GM18508 (cell line): ENCODE results near the gene EPHA5.

ENCODE experiments used
- ATAC-seq: cut with Tn5 transposase; IDR thresholded peaks from one replicate; pipeline ENCODE4 v1.9.1; 2021; ENCODE audit warnings: moderate number of reproducible peaks; ENCODE audit not compliant: insufficient read depth, unreplicated experiment

The EPHA5 gene

DNA sequence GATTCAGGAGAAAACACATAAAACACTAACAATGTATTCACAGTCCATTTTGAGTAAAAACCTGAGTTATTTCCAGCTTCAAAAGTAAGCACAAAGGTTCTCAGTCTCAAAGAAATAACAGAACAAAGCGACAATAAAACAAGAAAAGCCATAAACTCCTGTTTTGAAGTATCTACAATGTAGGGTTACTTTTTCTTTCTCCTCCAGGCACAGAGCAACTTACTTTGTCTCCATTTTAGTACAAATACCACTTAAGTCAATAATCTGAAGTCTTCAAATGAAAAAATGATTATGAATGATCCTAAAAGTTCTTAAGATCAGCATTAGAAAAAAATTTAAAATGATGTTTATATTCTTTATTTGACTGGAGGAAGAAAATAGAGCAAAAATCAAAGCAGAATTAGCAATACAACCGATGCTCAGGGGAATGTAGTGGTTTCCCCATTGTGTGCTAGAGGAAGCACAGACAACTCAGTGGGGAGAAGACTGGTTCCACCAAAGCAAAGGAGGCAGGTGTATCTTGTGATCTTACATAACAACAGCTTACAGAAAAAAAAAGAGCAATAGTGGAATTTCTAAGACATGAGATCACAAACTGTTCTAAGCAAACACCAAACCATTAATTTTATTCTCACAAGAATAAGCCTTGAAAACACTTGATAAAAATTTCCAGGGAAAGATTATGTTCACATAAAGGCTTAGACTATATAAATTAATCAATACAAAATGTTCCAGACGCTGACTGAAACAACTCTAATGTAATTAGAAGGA lies 35.1 kb downstream of the EPHA5 start:
- ATAC-seq: no peak

DNA sequence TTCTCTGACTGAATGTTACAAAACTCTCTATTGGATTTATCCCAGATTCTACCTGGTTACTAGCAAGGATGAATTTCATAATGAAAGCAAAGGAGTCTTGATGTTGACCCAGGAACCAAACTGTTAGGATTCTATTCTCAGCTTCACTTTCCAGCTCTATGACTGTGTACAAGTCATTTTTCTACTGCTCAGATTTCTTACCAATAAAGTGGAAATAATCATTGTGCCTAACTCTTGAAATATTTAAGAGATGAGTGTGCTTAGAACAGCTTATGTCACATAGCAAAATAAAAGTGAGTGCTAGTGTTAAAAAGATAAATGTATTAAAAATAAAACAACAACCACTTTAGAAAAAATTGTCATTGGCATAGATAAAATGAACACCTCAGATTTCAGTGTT lies 45.6 kb downstream of the EPHA5 start:
- no peak for ATAC-seq

DNA sequence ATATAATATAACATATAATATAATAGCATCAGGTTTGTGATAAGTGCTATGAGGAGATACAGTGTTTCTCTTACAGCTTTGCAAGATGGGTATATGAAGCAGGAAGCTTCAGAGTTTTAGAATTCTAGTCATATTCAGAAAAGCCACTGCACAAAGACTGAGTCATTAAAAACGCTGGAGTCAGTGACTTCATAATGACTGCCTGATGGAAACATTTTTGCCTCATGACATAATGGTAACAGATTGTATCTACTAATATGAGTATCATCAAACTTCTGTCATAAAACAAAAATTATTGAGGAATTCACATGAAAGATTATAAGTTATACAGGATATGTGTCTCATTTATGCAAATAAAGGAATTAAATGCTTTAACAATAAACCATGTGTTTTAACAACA lies 46.8 kb downstream of the EPHA5 start:
- no peak for ATAC-seq

DNA sequence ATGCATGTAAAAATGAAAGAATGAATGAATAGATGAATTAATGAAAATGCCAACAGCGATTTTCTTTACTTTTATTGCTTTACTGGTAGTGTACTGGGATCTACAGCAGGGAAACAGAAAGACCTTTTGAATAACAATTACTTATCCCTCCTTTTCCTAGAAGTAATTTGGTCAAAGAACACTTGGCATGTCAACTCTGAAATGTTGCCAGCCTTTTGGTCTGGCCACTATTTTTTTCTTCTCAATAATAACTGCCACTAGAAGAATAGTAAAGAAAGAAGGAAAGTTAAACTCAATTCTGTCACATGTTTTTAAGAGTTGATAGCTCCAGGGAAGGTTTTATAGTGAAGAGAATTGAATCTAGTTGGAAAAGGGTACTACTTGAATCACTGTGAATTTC lies 52.9 kb downstream of the EPHA5 start:
- no peak for ATAC-seq

DNA sequence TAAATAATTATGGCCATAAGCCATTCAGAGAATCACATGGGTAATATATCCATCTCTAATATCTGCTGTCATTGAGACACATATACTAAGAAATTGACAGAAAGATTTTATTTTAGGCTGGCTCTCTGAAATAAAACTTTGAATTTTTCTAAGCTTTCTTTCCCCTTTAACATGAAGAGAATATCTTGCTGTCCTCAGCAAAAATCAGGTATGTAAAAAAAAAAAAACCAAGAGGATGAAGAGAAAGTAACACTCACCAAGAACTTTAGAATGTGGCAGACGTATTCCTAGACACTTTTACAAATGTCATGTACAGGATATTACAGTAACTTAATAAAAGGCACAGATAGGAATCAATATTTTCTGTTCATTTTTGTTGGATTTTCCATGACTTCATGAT lies 65.8 kb downstream of the EPHA5 start:
- no peak for ATAC-seq

DNA sequence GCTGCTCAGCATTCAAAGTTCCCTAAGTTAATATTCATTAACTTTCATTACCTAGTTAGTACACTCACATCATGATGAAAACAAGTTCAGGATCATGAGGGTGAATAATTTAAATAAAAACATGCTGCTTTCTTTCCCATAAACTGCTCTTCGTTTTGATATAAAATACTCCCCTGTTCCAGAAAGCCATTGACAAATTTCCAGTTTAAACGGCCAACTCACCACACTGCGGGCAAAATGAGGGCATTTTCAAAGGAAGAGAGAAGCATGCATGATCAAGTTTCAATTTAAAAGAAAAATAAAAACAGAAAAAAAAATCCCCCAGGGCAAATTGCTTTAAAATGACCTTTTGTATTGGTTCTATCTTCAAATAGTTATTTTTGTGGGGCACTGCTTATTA lies 69.6 kb downstream of the EPHA5 start:
- ATAC-seq: no peak

DNA sequence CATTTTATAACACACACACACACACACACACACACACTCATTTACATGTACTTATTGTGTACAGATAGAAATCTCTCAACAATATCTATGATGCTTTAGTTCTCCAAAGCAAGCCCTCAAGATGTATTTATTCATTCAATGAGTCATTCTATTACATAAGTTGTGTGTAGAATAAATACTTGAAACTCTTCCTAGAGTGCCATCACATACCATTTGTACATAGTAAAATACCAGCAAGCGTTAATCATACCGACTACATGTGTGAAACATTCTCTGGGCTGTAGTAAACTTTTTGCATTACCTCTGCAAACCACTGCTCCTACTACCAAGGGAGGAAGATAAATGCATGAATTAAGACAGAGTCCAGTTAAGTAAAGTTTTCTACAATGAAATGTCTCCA lies 70.9 kb downstream of the EPHA5 start:
- no peak for ATAC-seq

DNA sequence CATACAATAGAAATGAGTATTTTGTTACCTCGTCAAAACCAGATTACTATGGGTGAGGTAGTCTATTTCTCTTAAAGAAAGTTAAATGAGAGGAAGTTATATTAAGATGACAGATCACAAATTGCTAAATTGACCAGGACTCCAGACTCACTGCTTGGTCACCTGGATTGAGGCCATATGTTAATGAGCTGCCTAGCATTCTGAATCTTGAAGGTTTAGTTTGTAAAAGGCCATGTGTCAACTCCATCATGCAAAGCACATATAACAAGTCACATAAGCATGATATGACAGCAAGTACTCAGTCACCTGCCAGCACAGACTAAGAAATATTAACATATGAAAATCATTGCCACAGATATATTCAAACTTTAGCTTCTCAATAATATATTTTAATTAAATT lies 72.6 kb downstream of the EPHA5 start:
- ATAC-seq: no peak

DNA sequence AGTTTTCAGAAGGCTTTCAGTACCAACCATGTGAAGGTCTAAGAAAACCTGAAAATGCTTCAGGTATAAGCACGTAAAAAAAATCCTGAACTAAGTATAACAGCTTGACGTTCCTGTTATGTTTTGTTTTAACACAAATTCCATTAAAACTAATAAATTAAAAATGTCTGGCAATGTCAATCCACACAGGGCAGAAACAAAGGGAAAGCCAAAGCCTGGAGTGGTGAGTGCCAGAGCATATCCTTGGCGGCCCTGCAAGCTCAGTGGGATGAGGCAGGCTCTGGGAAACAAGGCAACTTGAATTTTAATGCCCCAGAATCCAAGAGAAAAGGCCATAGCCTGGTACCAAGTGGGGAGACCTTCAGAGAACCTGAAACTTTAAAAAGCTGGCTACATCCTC lies 78.2 kb downstream of the EPHA5 start:
- ATAC-seq: no peak

DNA sequence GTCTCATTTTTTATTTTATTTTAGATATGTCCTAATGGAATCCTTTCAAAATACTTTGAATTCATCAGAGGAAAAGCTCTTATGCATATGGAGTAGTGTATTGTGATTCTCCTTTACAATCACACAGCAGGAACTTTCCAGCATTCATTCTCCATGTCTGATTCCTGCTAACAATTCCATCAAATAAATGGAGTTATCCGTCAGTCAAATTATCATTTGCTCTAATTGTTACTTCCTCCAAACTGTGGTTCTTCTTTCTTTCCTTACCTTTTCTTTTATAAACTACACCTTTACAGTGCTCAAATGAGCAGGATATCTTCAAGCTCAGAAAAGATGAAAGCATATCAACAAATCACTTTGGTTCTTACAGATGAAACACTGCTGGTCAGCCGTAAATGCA lies 80.4 kb downstream of the EPHA5 start:
- ATAC-seq: no peak

DNA sequence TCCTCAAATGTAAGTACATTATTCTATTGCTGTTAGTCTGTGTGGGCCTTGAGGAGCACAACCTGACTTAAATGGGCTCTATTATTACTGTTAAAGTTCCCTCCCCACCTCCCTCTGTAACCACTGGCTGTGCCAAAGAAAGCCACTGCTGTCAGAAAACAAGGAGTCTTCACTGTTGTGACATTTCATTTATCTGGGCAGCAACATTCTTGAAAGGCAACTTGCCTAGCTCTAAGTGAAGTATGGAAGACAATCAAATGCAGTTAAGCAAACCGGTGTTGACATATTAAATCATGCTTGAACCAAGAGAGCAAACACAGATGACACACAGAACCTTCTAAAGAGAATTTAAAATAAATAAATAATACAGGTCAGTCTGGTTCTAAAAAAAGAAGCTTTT lies 81.0 kb downstream of the EPHA5 start:
- ATAC-seq: no peak

DNA sequence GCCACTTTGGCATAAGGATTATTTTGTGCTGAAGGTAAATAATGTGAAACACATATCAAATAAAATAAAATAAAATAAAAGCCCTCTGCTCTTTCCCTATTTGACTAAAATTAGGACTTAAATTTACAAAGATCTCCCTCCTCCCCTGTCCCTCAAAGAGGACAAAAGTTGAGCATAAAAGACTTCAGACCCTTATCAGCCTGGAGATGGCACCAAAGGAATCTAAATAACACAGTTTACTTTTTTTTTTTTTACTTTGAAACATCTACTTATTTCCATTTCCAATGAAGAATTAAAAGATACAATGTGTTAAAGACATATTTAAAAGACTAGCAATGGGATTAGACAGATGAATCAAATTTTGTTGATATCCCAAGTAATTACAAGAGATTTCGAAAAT lies 89.7 kb downstream of the EPHA5 start:
- ATAC-seq: no peak

DNA sequence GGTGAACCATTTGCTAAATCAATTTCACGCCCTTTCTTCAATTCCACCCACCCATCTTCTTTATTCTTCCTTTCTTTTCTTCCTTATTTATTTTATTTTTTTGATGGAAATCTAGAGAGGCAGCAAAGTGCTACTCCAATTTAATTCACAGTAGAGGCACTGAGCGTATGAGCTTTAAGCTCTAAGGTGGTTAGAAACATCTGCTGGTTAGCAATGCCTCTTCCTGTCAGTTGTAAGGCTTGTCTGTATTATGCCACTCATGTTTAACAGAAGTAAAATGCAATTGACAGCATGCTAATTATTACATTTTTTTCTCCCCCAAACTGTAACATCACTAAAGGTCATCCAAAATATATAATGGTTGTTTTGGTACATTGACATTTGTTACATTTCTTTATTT lies 103.8 kb downstream of the EPHA5 start:
- no peak for ATAC-seq

DNA sequence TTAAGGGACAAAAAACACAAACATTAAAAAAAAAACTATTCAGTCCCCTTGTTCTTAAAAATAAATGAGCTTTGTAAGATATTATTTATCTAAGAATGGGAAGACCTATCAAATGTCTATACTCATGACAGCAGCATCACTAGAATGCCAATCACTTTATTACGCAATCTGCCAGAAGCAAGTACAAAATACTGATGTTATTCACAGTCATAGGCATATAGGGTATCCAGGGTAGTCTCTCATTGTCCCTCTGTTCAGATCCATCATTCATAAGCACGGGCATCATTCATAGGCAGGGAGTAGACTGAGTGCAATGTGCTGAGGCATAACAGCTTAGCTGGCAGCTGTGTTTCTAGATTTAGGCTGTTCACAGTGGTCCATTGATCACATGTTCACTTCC lies 109.1 kb downstream of the EPHA5 start:
- ATAC-seq: no peak

DNA sequence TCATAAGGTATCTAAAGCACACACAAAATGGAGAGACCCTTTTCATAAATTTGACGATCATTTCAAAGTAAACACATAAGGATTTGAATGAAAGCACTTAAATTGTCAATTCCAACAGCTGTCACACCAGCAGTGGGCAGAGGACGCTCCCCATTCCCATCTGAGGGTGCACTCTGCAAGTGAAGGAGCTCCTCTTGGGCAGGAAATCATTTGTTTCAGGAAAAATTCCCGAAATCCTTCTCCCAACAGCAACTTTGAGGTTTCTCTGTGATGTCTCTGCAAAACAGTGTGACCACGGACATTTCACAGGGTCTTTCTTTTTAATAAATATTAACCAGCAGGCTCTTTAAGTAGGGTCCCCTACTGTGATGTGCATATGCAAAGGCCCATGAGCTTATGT lies 111.0 kb downstream of the EPHA5 start:
- no peak for ATAC-seq

DNA sequence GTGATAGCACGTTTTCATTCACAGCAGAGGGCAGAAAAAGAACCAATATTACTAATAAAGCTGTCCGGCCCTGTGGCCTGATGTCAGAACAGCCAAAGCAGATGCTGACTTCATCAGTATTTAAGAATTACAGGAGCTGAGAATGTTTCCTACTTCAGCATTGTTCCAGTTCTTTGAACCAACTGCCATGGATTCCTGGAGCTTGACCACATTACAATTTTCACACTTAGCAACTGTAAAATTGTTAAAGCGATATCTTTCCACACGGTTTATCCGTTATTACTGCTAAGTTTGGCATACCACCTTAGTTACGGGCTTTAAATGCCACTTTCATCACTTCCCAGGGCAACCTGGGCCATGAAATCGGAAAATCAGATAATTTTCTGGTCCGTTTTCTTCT lies 118.2 kb downstream of the EPHA5 start:
- no peak for ATAC-seq

DNA sequence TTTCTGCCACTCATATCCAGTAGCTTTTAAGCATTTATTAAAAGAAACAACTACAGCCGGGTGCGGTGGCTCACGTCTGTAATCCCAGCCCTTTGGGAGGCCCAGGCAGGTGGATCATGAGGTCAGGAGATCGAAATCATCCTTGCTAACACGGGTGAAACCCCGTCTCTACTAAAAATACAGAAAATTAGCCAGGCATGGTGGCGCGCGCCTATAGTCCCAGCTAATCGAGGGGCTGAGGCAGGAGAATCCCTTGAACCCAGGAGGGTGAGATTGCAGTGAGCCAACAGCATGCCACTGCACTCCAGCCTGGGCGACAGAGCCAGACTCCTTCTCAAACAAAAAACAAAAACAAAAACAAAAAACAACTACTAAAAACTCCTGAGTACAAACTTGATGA lies 119.8 kb downstream of the EPHA5 start:
- ATAC-seq: no peak

DNA sequence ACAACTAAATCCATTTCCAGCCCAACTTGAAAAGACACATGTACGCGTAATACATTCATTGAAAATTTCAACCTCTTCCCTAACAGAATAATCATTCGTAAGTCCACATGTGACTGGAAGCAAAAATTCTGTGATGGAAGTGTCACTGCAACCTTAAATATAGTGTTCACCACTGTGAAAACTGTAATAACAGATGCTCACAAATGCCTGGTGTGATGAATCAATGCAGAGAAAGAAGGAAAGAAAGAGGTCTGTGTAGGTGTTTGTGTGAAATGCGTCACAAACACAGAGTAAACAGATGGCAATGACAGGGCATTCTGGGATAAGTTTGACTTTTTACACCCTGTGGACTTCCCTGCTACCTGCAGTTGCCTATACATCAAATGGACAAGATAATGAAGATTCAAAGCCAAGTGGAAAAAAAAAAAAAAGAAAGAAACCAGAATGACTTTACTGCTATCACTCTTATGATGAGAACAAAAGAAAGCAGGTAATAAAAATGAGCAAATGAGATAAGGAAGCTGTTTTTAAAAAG lies 123.3 kb downstream of the EPHA5 start:
- no peak for ATAC-seq

DNA sequence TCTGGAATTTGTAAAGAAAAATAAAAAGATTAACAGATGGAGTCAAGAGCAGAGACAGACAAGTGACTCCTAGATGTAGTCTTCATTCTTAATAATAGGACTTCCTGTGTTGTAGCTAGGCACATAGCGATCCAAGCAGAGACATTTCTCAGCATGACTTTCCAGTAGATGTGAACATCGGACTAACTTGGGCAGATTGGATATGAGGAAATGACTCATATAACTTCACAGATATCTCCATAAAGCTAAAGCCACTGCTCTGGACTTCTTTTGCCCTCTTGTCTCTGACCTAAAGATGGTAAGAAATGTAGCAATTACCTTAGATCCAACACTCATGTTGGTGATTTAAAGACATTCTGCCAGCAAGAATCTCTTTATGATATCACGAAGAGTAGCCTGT lies 131.7 kb downstream of the EPHA5 start:
- no peak for ATAC-seq

DNA sequence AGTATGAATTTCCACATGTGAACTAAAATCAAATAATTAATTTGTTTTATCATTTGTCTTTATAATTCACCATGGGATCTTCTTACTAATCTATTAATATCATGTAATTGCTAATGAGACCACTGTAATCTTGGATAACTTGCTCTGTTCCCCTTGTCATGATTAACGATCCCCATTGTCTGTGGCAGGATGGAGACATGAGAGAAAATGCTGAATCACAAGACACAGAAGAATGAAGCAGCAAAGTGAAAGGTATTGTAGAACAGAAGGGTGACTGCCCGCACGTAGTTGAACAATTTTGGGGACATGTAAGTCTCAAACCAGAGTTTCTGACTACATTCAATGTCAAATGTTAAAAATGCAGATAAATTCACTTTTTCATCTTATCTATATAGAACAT lies 135.2 kb downstream of the EPHA5 start:
- ATAC-seq: no peak

DNA sequence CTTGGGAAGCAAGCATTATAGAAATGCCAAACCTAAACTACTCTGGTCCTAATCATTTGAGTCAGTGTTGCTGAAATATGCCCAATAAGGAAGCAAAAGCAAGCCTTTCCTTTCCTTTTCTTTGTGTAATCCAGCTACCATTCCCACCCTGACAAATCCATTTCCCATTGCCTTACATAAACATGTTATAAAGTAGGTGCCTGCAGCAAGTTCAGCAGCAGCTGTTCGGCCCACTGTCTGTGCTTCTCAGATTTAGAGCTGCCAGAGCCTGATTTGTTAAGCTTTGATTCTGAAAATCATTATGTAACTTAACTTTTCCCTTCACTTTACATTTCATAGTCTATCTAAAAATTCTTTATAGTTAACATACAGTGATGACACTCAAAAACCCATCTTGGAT lies 148.6 kb downstream of the EPHA5 start:
- ATAC-seq: no peak

DNA sequence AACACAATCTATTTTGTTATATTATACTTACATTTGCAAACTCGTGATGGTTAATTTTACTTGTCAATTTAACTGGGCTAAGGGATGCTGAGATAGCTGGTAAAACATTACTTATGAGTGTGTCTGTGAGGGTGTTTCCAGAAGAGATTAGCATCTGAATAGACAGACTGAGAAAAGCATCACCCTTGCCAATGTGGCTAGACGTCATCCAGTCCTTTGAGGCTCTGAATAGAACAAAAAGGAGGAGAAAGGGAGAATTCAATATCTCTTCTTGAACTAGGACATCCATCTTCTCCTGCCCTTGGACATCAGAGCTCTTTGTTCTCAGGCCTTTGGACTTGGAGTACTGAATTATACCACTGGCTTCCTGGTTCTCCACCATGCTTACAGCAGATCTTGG lies 154.6 kb downstream of the EPHA5 start:
- no peak for ATAC-seq

DNA sequence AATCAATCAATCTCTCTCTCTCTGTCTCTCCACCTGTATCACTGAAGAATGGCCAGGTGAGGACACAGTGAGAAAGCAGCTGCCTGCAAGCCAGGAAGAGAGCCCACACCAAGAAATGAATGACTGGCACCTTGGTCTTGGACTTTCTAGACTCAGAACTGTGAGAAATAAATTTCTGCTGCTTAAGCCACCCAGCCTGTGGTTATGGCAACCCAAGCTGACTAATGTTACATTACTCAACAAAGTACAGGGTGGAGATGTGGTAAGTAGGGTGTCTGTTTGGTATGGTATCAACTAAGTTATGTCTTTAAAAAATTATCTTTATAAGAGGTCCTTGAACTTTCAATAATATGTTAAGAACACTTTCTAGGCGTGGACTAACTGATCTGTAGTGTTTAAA lies 159.3 kb downstream of the EPHA5 start:
- ATAC-seq: no peak
